NT2/D1 (cell line): ENCODE results near the gene MUC5AC.

Experiments used
- YY1 ChIP-seq: IDR thresholded peaks from 2 replicates; pipeline ENCODE4 v1.6.1; 2011; ENCODE audit not compliant: insufficient read length, insufficient read depth
- ZNF274 ChIP-seq: IDR thresholded peaks from 2 replicates; pipeline ENCODE4 v1.6.1; 2011; ENCODE audit warnings: mild to moderate bottlenecking, low read depth, low read length

GRCh38 chr11:1126491-1126926 is 31.2 kb upstream of the MUC5AC start:
- TF ChIP-seq ZNF274 = no peak
- no peak for TF ChIP-seq YY1
